ENCODE results near the gene IFITM10.
A peak's percentile ranks its signal among the peaks of the same experiment; 100 is the strongest.

The IFITM10 gene

GRCh38 chr11:1765871-1766718 lies 15.7 kb upstream of the IFITM10 start:
- DNase-seq (ENCODE audit: insufficient read length, low spot score) (no peak), FAIRE-seq (no peak)
- TF ChIP-seq CTCF (IDR thresholded peaks at IDR 0.05; ENCODE audit: insufficient read depth, missing control alignments), result no peak

GRCh38 chr11:1763796-1764661 lies 13.6 kb upstream of the IFITM10 start, which contains the start of gene CTSD:
CTSD (minus strand) TSS chr11:1763927; CDS start chr11:1763859, 68 bp downstream.
- FAIRE-seq (no peak), DNase-seq (ENCODE audit: insufficient read length, low spot score) (peak; percentile 88)
- no peak for TF ChIP-seq CTCF (IDR thresholded peaks at IDR 0.05; ENCODE audit: insufficient read depth, missing control alignments)

DNA sequence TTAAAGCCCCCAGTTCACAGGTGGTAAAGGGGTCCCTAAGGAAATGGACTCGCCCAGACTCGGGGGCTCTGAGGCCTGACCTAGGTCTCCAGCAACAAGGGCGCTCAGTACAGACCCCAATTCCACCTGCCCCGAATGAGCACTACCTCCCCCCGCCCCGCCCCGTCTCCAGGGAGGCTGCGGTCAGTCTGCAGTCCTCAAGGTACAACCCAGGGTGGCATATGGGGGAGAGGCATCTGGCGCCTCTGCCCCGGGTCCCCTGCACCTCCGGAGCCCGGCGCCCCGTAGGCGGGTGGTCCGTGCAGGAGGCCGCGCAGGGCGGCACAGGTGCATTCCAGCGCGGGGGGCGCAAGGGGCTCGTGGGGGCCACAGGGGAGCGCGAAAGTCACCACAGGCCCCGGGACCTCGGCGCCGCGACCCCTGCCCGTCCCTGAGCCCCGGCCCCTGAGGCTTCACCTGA lies 13.0 kb upstream of the IFITM10 start:
- TF ChIP-seq CTCF (IDR thresholded peaks at IDR 0.05; ENCODE audit: insufficient read depth, missing control alignments), result no peak
- no peak for FAIRE-seq
- no peak for DNase-seq (ENCODE audit: insufficient read length, low spot score)

DNA sequence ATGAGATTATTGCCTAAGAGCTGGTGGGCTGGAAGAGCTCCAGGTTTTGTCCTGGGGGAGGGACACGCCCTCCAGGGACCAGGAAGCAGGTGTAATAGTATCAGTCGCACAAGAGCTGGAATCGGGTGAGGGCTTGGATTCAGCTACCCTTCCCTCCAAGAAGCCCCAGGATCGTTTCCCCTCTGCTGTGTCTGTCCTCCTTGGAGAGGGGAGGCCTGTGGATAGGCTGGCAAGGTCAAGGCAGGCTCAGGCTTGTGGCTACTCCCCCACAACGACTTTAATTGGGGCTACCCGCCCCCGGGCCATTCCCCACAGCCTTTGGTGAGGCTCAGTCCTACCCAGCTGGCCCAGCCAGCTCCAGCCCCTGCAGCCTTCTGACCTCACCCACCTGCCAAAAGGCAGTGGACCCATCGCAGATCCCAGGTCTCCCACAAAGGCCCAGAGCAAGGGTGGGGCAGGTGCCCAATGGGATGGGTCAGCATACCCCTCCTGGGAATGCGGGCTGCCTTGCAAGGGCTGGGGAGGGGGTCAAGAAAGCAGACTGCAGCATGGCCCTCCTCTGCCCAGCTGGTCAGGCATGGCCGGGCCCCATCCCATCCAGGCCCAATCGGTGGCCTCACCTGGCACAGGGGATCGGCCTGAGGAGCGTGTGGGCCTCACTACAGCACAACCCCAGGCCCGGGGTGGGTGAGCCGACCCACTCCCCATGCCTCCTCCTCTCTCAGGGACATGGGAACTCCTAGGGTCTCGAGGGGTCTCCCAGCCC lies 12.3 kb upstream of the IFITM10 start:
- DNase-seq (ENCODE audit: insufficient read length, low spot score), result no peak
- FAIRE-seq, result no peak

GRCh38 chr11:1761857-1762536 lies 11.6 kb upstream of the IFITM10 start:
- FAIRE-seq (no peak), DNase-seq (ENCODE audit: insufficient read length, low spot score) (no peak)
- no peak for TF ChIP-seq CTCF (IDR thresholded peaks at IDR 0.05; ENCODE audit: insufficient read depth, missing control alignments)

More for the DNA sequence above, 12.3 kb upstream of the IFITM10 start:
- no peak for TF ChIP-seq CTCF (IDR thresholded peaks at IDR 0.05; ENCODE audit: insufficient read depth, missing control alignments)

DNA sequence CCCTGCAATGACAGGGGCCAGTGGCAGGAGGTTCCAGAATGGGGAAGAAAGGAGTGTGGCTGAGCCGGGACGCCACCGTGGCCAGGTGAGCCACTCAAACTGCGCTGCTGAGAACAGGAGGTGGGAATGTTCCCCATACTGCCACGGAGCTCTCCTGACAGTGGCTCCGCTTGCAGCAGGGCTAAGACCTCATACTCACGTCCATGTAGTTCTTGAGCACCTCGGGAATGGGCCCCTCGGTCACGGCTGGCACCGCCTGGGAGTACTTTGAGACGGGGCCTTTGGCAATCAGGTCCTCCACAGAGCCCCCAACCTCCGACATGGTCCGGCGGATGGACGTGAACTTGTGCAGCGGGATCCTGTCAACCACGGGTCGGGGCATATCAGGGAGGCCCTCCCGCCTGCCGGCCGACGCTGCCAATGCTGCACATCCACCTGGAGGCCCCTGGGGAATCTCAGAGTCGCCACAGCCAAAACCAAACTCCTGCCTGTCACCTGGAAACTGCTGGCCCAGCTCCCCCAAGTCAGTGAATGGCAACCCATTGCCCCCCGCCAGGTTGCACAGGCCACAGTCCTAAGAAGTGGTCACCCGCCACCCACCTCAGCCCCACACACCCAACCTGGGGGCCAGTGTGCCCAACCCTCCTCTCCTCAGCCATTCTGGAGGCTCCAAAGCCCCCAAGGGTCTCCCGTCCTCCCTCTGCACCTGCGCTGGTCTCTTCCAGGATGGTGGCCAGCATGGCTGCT lies 10.9 kb upstream of the IFITM10 start:
- DNase-seq (ENCODE audit: insufficient read length, low spot score) (no peak), FAIRE-seq (no peak)
- no peak for TF ChIP-seq CTCF (IDR thresholded peaks at IDR 0.05; ENCODE audit: insufficient read depth, missing control alignments)

Measured in D721Med (cell line).